HepG2 (cell line): Measurements from ENCODE around the gene OR5K1.

ENCODE experiments used
- CTCF ChIP-seq: sonication (generic); formaldehyde crosslinking; IDR thresholded peaks from 2 replicates; pipeline ENCODE4 v1.5.0; 2020; ENCODE audit warnings: mild to moderate bottlenecking, missing genetic modification reagents, moderate library complexity
- DPF2 ChIP-seq: sonication (generic); formaldehyde crosslinking; IDR thresholded peaks from 2 replicates; pipeline ENCODE4 v1.4.0; 2020; ENCODE audit warnings: mild to moderate bottlenecking, low read depth, missing genetic modification reagents, borderline replicate concordance
- EZH2 ChIP-seq: conservative IDR thresholded peaks from 2 replicates; pipeline ENCODE4 v1.6.1; 2012; ENCODE audit warnings: mild to moderate bottlenecking, low read depth, low read length, moderate library complexity
- NFIB ChIP-seq: sonication (generic); formaldehyde crosslinking; IDR thresholded peaks from 2 replicates; pipeline ENCODE4 v1.9.0; 2021; ENCODE audit warnings: missing genetic modification reagents, mild to moderate bottlenecking, borderline replicate concordance
- TARDBP ChIP-seq: sonication (generic); formaldehyde crosslinking; IDR thresholded peaks from 2 replicates; pipeline ENCODE4 v1.8.0; 2022; ENCODE audit warnings: mild to moderate bottlenecking, missing genetic modification reagents
- ZNF816 ChIP-seq: sonication (generic); formaldehyde crosslinking; IDR thresholded peaks from 2 replicates; pipeline ENCODE4 v1.8.0; 2022; ENCODE audit warnings: missing genetic modification reagents, mild to moderate bottlenecking, borderline replicate concordance
- ZUFSP ChIP-seq: sonication (generic); formaldehyde crosslinking; IDR thresholded peaks from 2 replicates; pipeline ENCODE4 v1.9.0; 2021; ENCODE audit warnings: missing genetic modification reagents, mild to moderate bottlenecking, borderline replicate concordance

- TF ChIP-seq ZNF816 (CRISPR knock-in tag) (no peak), ZUFSP (no peak), EZH2 (no peak), CTCF (CRISPR knock-in tag) (no peak), TARDBP (CRISPR knock-in tag) (no peak), NFIB (no peak), DPF2 (CRISPR knock-in tag) (no peak)
These were observed 51.9 kb downstream of the OR5K1 start for GRCh38 chr3:98514948-98515347.
